Heart left ventricle (tissue), 16 donors: ENCODE measurements around the gene AVPR2. TPM values are rescaled to one million over a fixed set of nuclear protein-coding genes. Genes with fewer than 3 reads are reported as not detected.

Experiments used
- ATAC-seq, 4 donors: fragments of 200-7000 bp; cut with Tn5 transposase; one replicate each; pipeline ENCODE4 v1.9.1; 2020 to 2022; ENCODE audit warnings: moderate library complexity in 4 of 4, mild to moderate bottlenecking in 3 of 4, moderate number of reproducible peaks in 1 of 4
- DNase-seq, 5 donors: peaks; one replicate each; pipeline ENCODE4 v3.0.0-alpha.2; 2020
- H3K27ac ChIP-seq, 12 donors: fragments of 200-600 bp; sonication (generic) in 4 of 12; one replicate each; pipeline versions ENCODE4 v1.5.0 to v1.8.0; 2016 to 2022; ENCODE audit warnings: mild to moderate bottlenecking in 2 of 12
- H3K27me3 ChIP-seq, 9 donors: fragments of 200-600 bp; sonication (generic) in 2 of 9; one replicate each; pipeline versions ENCODE4 v1.5.1 to v1.8.0; 2016 to 2022; ENCODE audit warnings: mild to moderate bottlenecking in 3 of 9
- H3K36me3 ChIP-seq, 9 donors: fragments of 200-600 bp; sonication (generic) in 2 of 9; one replicate each; pipeline versions ENCODE4 v1.5.0 to v1.8.0; 2018 to 2022; ENCODE audit warnings: mild to moderate bottlenecking in 2 of 9
- H3K4me1 ChIP-seq, 12 donors: fragments of 200-600 bp; sonication (generic) in 4 of 12; one replicate each; pipeline versions ENCODE4 v1.5.0 to v1.8.0; 2016 to 2022; ENCODE audit warnings: mild to moderate bottlenecking in 3 of 12
- H3K4me3 ChIP-seq, 12 donors: fragments of 200-600 bp; sonication (generic) in 4 of 12; one replicate each; pipeline versions ENCODE4 v1.5.0 to v1.8.0; 2017 to 2022; ENCODE audit warnings: mild to moderate bottlenecking in 9 of 12, moderate library complexity in 4 of 12
- H3K9me3 ChIP-seq, 12 donors: fragments of 200-600 bp; sonication (generic) in 4 of 12; one replicate each; pipeline versions ENCODE4 v1.5.0 to v1.8.0; 2016 to 2022; ENCODE audit warnings: mild to moderate bottlenecking in 1 of 12
- CTCF ChIP-seq, 12 donors: fragments of 200-600 bp; sonication (generic) in 4 of 12; IDR thresholded peaks; one replicate each; pipeline versions ENCODE4 v1.5.0 to v1.8.0; 2018 to 2022; ENCODE audit warnings: antibody characterized with exemption in 12 of 12, mild to moderate bottlenecking in 5 of 12
- POLR2A ChIP-seq, 2 donors: fragments of 450-650 bp; IDR thresholded peaks; one replicate each; pipeline ENCODE4 v1.6.1; 2017; ENCODE audit warnings: antibody characterized with exemption in 2 of 2, mild to moderate bottlenecking in 2 of 2, moderate library complexity in 2 of 2
- WGBS, 4 donors: extraction: QIAGEN DNeasy Blood & Tissue Kit in 2 of 4; methylation state at CpG; one replicate each; pipeline versions ENCODE4 v1.1.5 to v1.1.7; 2013 to 2018; 5-methylcytosine and 5-hydroxymethylcytosine counted together
- intact Hi-C, 10 donors: fragments of 100-400 bp; cut with DNase I; formaldehyde crosslinking; loops; one replicate each; pipeline versions ENCODE4 v1.11.1 to v1.14.2; 2022
- long read RNA-seq, 3 donors: library from polyadenylated mRNA; unstranded; transcript quantifications; one replicate each; pipeline ENCODE4 v2.0.0, GENCODE V29; 2020 to 2021
- polyA plus RNA-seq, 2 donors: library from polyadenylated mRNA; stranded (reverse); fragments of 200-250 nt; gene quantifications; one replicate each; pipeline ENCODE4 v1.2.3, GENCODE V29; 2013
- total RNA-seq, 9 donors: library from RNA; depleted of rRNA in 2 of 9; stranded (reverse); fragments of >200 nt in 2 of 9; fragmentation: NEBNext Ultra II Directional in 3 of 9; extraction: Animal tissue kit (Norgen Biotek cat#: 25700) in 3 of 9; gene quantifications; one replicate each; pipeline versions ENCODE4 v1.1.0 to v1.2.4, GENCODE V29; 2016 to 2023
- donor health status: ischemic (EF 13 %, LVEDD 7.1; RV severe dilation, severe dysfunction).
- donor health status: healthy with polysubstance abuse.
- donor health status: DM: no; HTN: yes; CAD: no.
- donor health status: DM: no; HTN: no; CAD: no.
- donor health status: ischemic (EF 25% LVEDD 6.9; RV normal size, moderate dysfunction).
- donor health status: ischemic (EF 25% LVEDD 5.7; RV mildly dilated, moderate dysfunction).
- donor health status: healthy.
- donor health status: DM: yes; HTN: yes; CAD: no.
- donor health status: ischemic (EF 35%, LVEDD 5.7; RV mildly dilated, moderate dysfunction).
- donor health status: nonischemic (EF 11% LVEDD 7.7; RV severe dilation, severe dysfunction).
- donor health status: DM: yes; HTN: yes; CAD: no.
- donor health status: PGD.
- donor health status: ischemic (EF 29% LVEDD 5.4; RV normal size, mild dysfunction).
- donor health status: nonischemic (EF 23%, LVEDD 6.1; RV moderate dilation, normal function).

Gene AVPR2
- total RNA-seq (10 to 100 TPM in 1 of 9 donors, 1 to 10 TPM in 8; 2.2 to 10.5 (median 3.0) TPM), polyA plus RNA-seq (1 to 10 TPM; 4.0 to 7.5 TPM)
- long read RNA-seq, donor 1, transcript AVPR2-206 (4 exons, 1,784 nt), result major isoform, 9 of 12 reads
- long read RNA-seq, donor 1, partial matches to known transcripts, result 0 of 12 reads
- long read RNA-seq, donor 1, other reads (novel, unspliced or antisense), result 2 of 12 reads
- long read RNA-seq, donor 2, transcript AVPR2-206 (4 exons, 1,784 nt), result major isoform, 15 of 25 reads
- long read RNA-seq, donor 2, partial matches to known transcripts, result 2 of 25 reads
- long read RNA-seq, donor 2, other reads (novel, unspliced or antisense), result 5 of 25 reads
- long read RNA-seq, donor 3, partial matches to known transcripts, result 0 of 4 reads
- long read RNA-seq, donor 3, other reads (novel, unspliced or antisense), result 0 of 4 reads

- TF ChIP-seq POLR2A (IDR thresholded peaks at IDR 0.05) (no peak), CTCF (IDR thresholded peaks at IDR 0.05) (no peak)
- ATAC-seq, result peak; percentile 39 to 76 (median 56)
- WGBS, 4 donors, result 40 to 60% (median 51%) methylated on average over 22 to 26 of the region's 26 CpGs
- Histone ChIP-seq H3K27me3 (peaks cover 0 to 17% (median 0%) of the 10 kb centered on the region in 9 donors), H3K9me3 (peaks cover 0 to under 1% (median 0%) of the 10 kb centered on the region in 12 donors), H3K36me3 (peaks cover 0 to 1% (median 0%) of the 10 kb centered on the region in 9 donors), H3K4me3 (peak within 1 kb of the TSS in 11 of 12 donors; percentile 1 to 57 (median 46)), H3K27ac (peak within 1 kb of the TSS; percentile 19 to 79 (median 63)), H3K4me1 (peaks cover 0 to 32% (median 6%) of the 10 kb centered on the region in 12 donors)
- DNase-seq, result peak in 4 of 5 donors; percentile 46 to 55 (median 50)
- intact Hi-C loops, result loop anchor here in 3 of 10 donors (5.0 to 10.0 kb wide), 2 partner anchors 69 to 77 kb away; partner anchors contain the start of gene PDZD4 (in 2 of the 3)
These were observed at the start of gene AVPR2 for GRCh38 chrX:153903991-153904957. TSS of gene AVPR2 (plus strand) at chrX:153904673. CDS start at chrX:153905146, 473 bp downstream.

GRCh38 chrX:153854702-153855101, 49.8 kb upstream of the AVPR2 start:
- TF ChIP-seq CTCF (IDR thresholded peaks at IDR 0.05) (no peak), POLR2A (IDR thresholded peaks at IDR 0.05) (no peak)
- ATAC-seq (no peak), DNase-seq (no peak)
- H3K27me3 ChIP-seq, result peaks cover 0 to 80% (median 0%) of the 10 kb centered on the region in 9 donors
- no peaks in the 10 kb centered on the region for H3K36me3 ChIP-seq
- no peaks in the 10 kb centered on the region for H3K9me3 ChIP-seq
- WGBS, 4 donors, result 77 to 84% (median 81%) methylated on average over 8 to 9 of the region's 9 CpGs
- H3K27ac ChIP-seq, result no peak overlapping the region
- intact Hi-C loops, result no loop called here
- no peak overlapping the region for H3K4me3 ChIP-seq
- no peaks in the 10 kb centered on the region for H3K4me1 ChIP-seq

GRCh38 chrX:153857348-153857903, 47.0 kb upstream of the AVPR2 start:
- H3K9me3 ChIP-seq, result no peaks in the 10 kb centered on the region
- DNase-seq (no peak), ATAC-seq (no peak)
- H3K36me3 ChIP-seq, result no peaks in the 10 kb centered on the region
- no peak overlapping the region for H3K4me3 ChIP-seq
- TF ChIP-seq CTCF (IDR thresholded peaks at IDR 0.05) (no peak), POLR2A (IDR thresholded peaks at IDR 0.05) (no peak)
- WGBS, 4 donors, result 65 to 79% (median 70%) methylated on average over 2 of the region's 2 CpGs
- peaks cover 0 to 66% (median 0%) of the 10 kb centered on the region in 9 donors for H3K27me3 ChIP-seq
- no peaks in the 10 kb centered on the region for H3K4me1 ChIP-seq
- intact Hi-C loops, result no loop called here
- no peak overlapping the region for H3K27ac ChIP-seq
